B cell (primary cell): ENCODE measurements around the gene SPOCK1. TPM values are rescaled to one million over a fixed set of nuclear protein-coding genes. Genes with fewer than 3 reads are reported as not detected.

ENCODE experiments used
- ATAC-seq: fragments of 200-7000 bp; cut with Tn5 transposase; one replicate; pipeline ENCODE4 v1.10.0; 2021; ENCODE audit warnings: low read depth, mild to moderate bottlenecking, moderate number of reproducible peaks, moderate library complexity
- CTCF ChIA-PET: fragments of 350-600 bp; sonication (Branson Sonifier 250); formaldehyde crosslinking; loops from one replicate; lab custom pipeline; 2021; ENCODE audit warnings: antibody characterized with exemption, inconsistent platforms; lab: Charles Lee
- POLR2A ChIA-PET: fragments of 350-600 bp; sonication (Branson Sonifier 250); formaldehyde crosslinking; loops from one replicate; lab custom pipeline; 2021; ENCODE audit warnings: antibody characterized with exemption; lab: Charles Lee
- DNase-seq: peaks from one replicate; pipeline ENCODE4 v3.0.0; 2013
- H2AFZ ChIP-seq: 2 replicates; pipeline ENCODE4 v1.6.1; 2012; ENCODE audit warnings: mild to moderate bottlenecking, low read depth, low read length; ENCODE audit not compliant: insufficient read depth, poor library complexity, severe bottlenecking
- H3K27ac ChIP-seq, 2 donors: 1 replicate in 1 of 2; 2 replicates in 1 of 2; pipeline ENCODE4 v1.5.1; 2012 to 2013; ENCODE audit warnings: low read length in 2 of 2, mild to moderate bottlenecking in 2 of 2, moderate library complexity in 1 of 2
- H3K27me3 ChIP-seq, 4 experiments: fragments of 200-600 bp in 1 of 4; sonication (generic) in 1 of 4; replicated peaks in 1 of 4; 1 replicate in 2 of 4; 2 replicates in 2 of 4; pipeline versions ENCODE4 v1.6.1 to v1.7.0; 2013 to 2016; ENCODE audit warnings: low read length in 3 of 4, mild to moderate bottlenecking in 2 of 4, mixed read lengths in 1 of 4, moderate library complexity in 1 of 4; ENCODE audit not compliant: insufficient read depth in 4 of 4, control insufficient read depth in 3 of 4; ENCODE audit errors: control extremely low read depth in 1 of 4
- H3K36me3 ChIP-seq, 2 experiments: replicated peaks in 1 of 2; 1 replicate in 1 of 2; 2 replicates in 1 of 2; pipeline versions ENCODE4 v1.6.1 to v1.7.1; 2013; ENCODE audit warnings: low read length in 1 of 2; ENCODE audit not compliant: insufficient read depth in 2 of 2, control insufficient read depth in 1 of 2; ENCODE audit errors: control extremely low read depth in 1 of 2, extremely low read depth in 1 of 2
- H3K4me1 ChIP-seq, 2 donors: fragments of 200-600 bp in 1 of 2; sonication (generic) in 1 of 2; 1 replicate in 1 of 2; 2 replicates in 1 of 2; pipeline versions ENCODE4 v1.5.1 to v1.6.1; 2013 to 2017; ENCODE audit warnings: low read length in 2 of 2; ENCODE audit not compliant: control insufficient read depth in 2 of 2, insufficient read depth in 2 of 2
- H3K4me2 ChIP-seq: replicated peaks from 2 replicates; pipeline ENCODE3; 2012; ENCODE audit warnings: mild to moderate bottlenecking, low read depth, low read length; ENCODE audit not compliant: poor library complexity, severe bottlenecking
- H3K4me3 ChIP-seq, 5 experiments: fragments of 200-600 bp in 1 of 5; sonication (generic) in 1 of 5; 1 replicate in 3 of 5; 2 replicates in 2 of 5; pipeline versions ENCODE4 v1.5.1 to v1.7.0; 2011 to 2016; ENCODE audit warnings: low read length in 4 of 5, mild to moderate bottlenecking in 4 of 5, low read depth in 2 of 5, control low read depth in 1 of 5, moderate library complexity in 1 of 5; ENCODE audit not compliant: insufficient read depth in 1 of 5; ENCODE audit errors: control extremely low read depth in 1 of 5, extremely low read depth in 1 of 5
- H3K79me2 ChIP-seq: fragments of 200-600 bp; sonication (generic); one replicate; pipeline ENCODE4 v1.6.0; 2016; ENCODE audit warnings: low read length; ENCODE audit not compliant: control insufficient read depth, insufficient read depth
- H3K9ac ChIP-seq: fragments of 200-600 bp; sonication (generic); 2 replicates; pipeline ENCODE4 v1.6.1; 2017; ENCODE audit warnings: mild to moderate bottlenecking, low read length, moderate library complexity
- H3K9me3 ChIP-seq, 3 donors: one replicate each; pipeline versions ENCODE4 v1.6.1 to v1.7.1; 2013; ENCODE audit warnings: low read length in 2 of 3; ENCODE audit not compliant: control insufficient read depth in 2 of 3, insufficient read depth in 1 of 3; ENCODE audit errors: control extremely low read depth in 1 of 3
- H4K20me1 ChIP-seq: 2 replicates; pipeline ENCODE4 v1.6.0; 2012; ENCODE audit warnings: mild to moderate bottlenecking, low read length; ENCODE audit not compliant: insufficient read depth, control insufficient read depth, poor library complexity, severe bottlenecking
- H3K27ac Mint-ChIP-seq: one replicate; pipeline ENCODE4 v1.8.0; 2021; ENCODE audit warnings: mixed read lengths
- H3K27me3 Mint-ChIP-seq: one replicate; pipeline ENCODE4 v1.8.0; 2021; ENCODE audit warnings: mixed read lengths
- H3K4me1 Mint-ChIP-seq: one replicate; pipeline ENCODE4 v1.8.0; 2021; ENCODE audit warnings: mixed read lengths
- H3K4me3 Mint-ChIP-seq: one replicate; pipeline ENCODE4 v1.8.0; 2021; ENCODE audit warnings: mixed read lengths
- H3K9me3 Mint-ChIP-seq: one replicate; pipeline ENCODE4 v1.8.0; 2022; ENCODE audit warnings: mixed read lengths; ENCODE audit not compliant: insufficient read depth
- CTCF ChIP-seq: fragments of 200-600 bp; IDR thresholded peaks from one replicate; pipeline ENCODE4 v1.8.0; 2022; ENCODE audit warnings: antibody characterized with exemption, mild to moderate bottlenecking
- EZH2 ChIP-seq: IDR thresholded peaks from 2 replicates; pipeline ENCODE4 v1.6.1; 2012; ENCODE audit warnings: borderline replicate concordance, low read depth, mild to moderate bottlenecking, moderate library complexity, low read length; ENCODE audit not compliant: insufficient read depth, poor library complexity, severe bottlenecking
- WGBS: methylation state at CpG from one replicate; pipeline ENCODE4 v1.1.5; 2013; ENCODE audit warnings: missing lambda C conversion rate; ENCODE audit not compliant: insufficient coverage; 5-methylcytosine and 5-hydroxymethylcytosine counted together
- intact Hi-C: fragments of 100-400 bp; cut with micrococcal nuclease; formaldehyde crosslinking; loops from one replicate; pipeline ENCODE4 v1.10.0; 2022
- polyA plus RNA-seq: library from polyadenylated mRNA; depleted of rRNA; stranded (reverse); fragments of >200 nt; gene quantifications from 2 replicates; pipeline ENCODE4 v1.2.3, GENCODE V29; 2012
- total RNA-seq, 2 donors: library from RNA; stranded (reverse); fragments of 120-200 nt in 1 of 2; gene quantifications; 1 replicate in 1 of 2; 2 replicates in 1 of 2; pipeline versions ENCODE4 v1.2.3 to v1.2.4, GENCODE V29; 2013 to 2022

SPOCK1 gene
- total and polyA plus RNA-seq, 2 donors (not counting 1 experiment from before 2014, with no cell fraction given): not detected

- no peak overlapping the region for H3K4me3 Mint-ChIP-seq
- ATAC-seq (no peak), DNase-seq (no peak)
- no peaks in the 10 kb centered on the region for H3K9me3 Mint-ChIP-seq
- H3K27me3 Mint-ChIP-seq: peaks cover 17% of the 10 kb centered on the region
- Histone ChIP-seq H4K20me1 (no peaks in the 10 kb centered on the region), H3K9ac (no peak overlapping the region), H3K4me3 (no peak overlapping the region), H3K27me3 (no peaks in the 10 kb centered on the region), H3K27ac (no peak overlapping the region), H3K9me3 (no peaks in the 10 kb centered on the region), H2AFZ (no peak overlapping the region), H3K79me2 (no peaks in the 10 kb centered on the region), H3K36me3 (no peaks in the 10 kb centered on the region), H3K4me1 (no peaks in the 10 kb centered on the region), H3K4me2 (no peak overlapping the region)
- 91% methylated on average over 3 of the region's 8 CpGs for WGBS
- ChIA-PET POLR2A (interaction anchor here (0.7 kb wide), 1 partner anchor 63 kb away, joined by 4 read pairs; no protein-coding TSS in a partner anchor), CTCF (no interaction called here)
- intact Hi-C loops: no loop called here
- H3K4me1 Mint-ChIP-seq: no peaks in the 10 kb centered on the region
- H3K27ac Mint-ChIP-seq: no peak overlapping the region
- no peak for TF ChIP-seq CTCF
- TF ChIP-seq EZH2: no peak
Measured at GRCh38 chr5:137292461-137293027, 206.6 kb downstream of the SPOCK1 start.

GRCh38 chr5:137291436-137291835, 207.7 kb downstream of the SPOCK1 start:
- H3K4me3 ChIP-seq: no peak overlapping the region
- DNase-seq (no peak), ATAC-seq (no peak)
- no peak overlapping the region for H2AFZ ChIP-seq
- Mint-ChIP-seq H3K4me3 (no peak overlapping the region), H3K27me3 (peaks cover 17% of the 10 kb centered on the region), H3K4me1 (no peaks in the 10 kb centered on the region), H3K27ac (no peak overlapping the region), H3K9me3 (no peaks in the 10 kb centered on the region)
- no peaks in the 10 kb centered on the region for H3K9me3 ChIP-seq
- no peaks in the 10 kb centered on the region for H3K36me3 ChIP-seq
- ChIA-PET POLR2A (no interaction called here), CTCF (no interaction called here)
- TF ChIP-seq CTCF: no peak
- TF ChIP-seq EZH2: no peak
- intact Hi-C loops: no loop called here
- no peaks in the 10 kb centered on the region for H4K20me1 ChIP-seq
- no peak overlapping the region for H3K9ac ChIP-seq
- no peaks in the 10 kb centered on the region for H3K4me1 ChIP-seq
- no peak overlapping the region for H3K4me2 ChIP-seq
- H3K27ac ChIP-seq: no peak overlapping the region
- H3K27me3 ChIP-seq: no peaks in the 10 kb centered on the region
- WGBS: no CpG with 5 or more reads among the region's 2 CpGs
- H3K79me2 ChIP-seq: no peaks in the 10 kb centered on the region
